Fibroblast of lung (primary cell): ENCODE measurements around the gene KLHL25. TPM values are rescaled to one million over a fixed set of nuclear protein-coding genes. Genes with fewer than 3 reads are reported as not detected.
A peak's percentile ranks its signal among the peaks of the same experiment; 100 is the strongest.

Source experiments
- DNase-seq, 2 donors: peaks; one replicate each; pipeline versions ENCODE4 v3.0.0 to v3.0.0-alpha.2; 2010; ENCODE audit warnings: low read depth in 2 of 2
- H2AFZ ChIP-seq: 2 replicates; pipeline ENCODE4 v1.5.1; 2012; ENCODE audit warnings: low read length, control low read depth, inconsistent platforms
- H3K27ac ChIP-seq: 2 replicates; pipeline ENCODE4 v1.5.1; 2011; ENCODE audit warnings: low read length, control low read depth; ENCODE audit not compliant: insufficient read depth
- H3K27me3 ChIP-seq: 2 replicates; pipeline ENCODE4 v1.5.1; 2011; ENCODE audit warnings: mild to moderate bottlenecking, low read length; ENCODE audit not compliant: control insufficient read depth, insufficient read depth
- H3K36me3 ChIP-seq: 2 replicates; pipeline ENCODE4 v1.5.1; 2011; ENCODE audit warnings: low read length; ENCODE audit not compliant: control insufficient read depth, insufficient read depth
- H3K4me1 ChIP-seq: 2 replicates; pipeline ENCODE4 v1.5.1; 2011; ENCODE audit warnings: low read length; ENCODE audit not compliant: control insufficient read depth, insufficient read depth; ENCODE audit errors: extremely low read depth
- H3K4me2 ChIP-seq: 2 replicates; pipeline ENCODE4 v1.5.1; 2011; ENCODE audit warnings: low read length, control low read depth; ENCODE audit not compliant: insufficient read depth; ENCODE audit errors: extremely low read depth
- H3K4me3 ChIP-seq, 4 experiments: fragments of 200-600 bp in 1 of 4; sonication (generic) in 1 of 4; replicated peaks in 1 of 4; 2 replicates each; pipeline ENCODE4 v1.5.1; 2011 to 2016; ENCODE audit warnings: low read length in 4 of 4, low read depth in 3 of 4, mild to moderate bottlenecking in 3 of 4, control low read depth in 2 of 4, inconsistent platforms in 1 of 4, mixed read lengths in 1 of 4; ENCODE audit not compliant: insufficient read depth in 1 of 4; ENCODE audit errors: control extremely low read depth in 1 of 4
- H3K79me2 ChIP-seq: 2 replicates; pipeline ENCODE4 v1.5.1; 2012; ENCODE audit warnings: mild to moderate bottlenecking, low read length, inconsistent platforms; ENCODE audit not compliant: control insufficient read depth, insufficient read depth
- H3K9ac ChIP-seq: 2 replicates; pipeline ENCODE4 v1.5.1; 2011; ENCODE audit warnings: mild to moderate bottlenecking, low read length, control low read depth; ENCODE audit not compliant: insufficient read depth
- H3K9me3 ChIP-seq: 2 replicates; pipeline ENCODE4 v1.5.1; 2012; ENCODE audit warnings: low read depth, low read length; ENCODE audit not compliant: control insufficient read depth, insufficient read depth
- H4K20me1 ChIP-seq: 2 replicates; pipeline ENCODE4 v1.5.1; 2011; ENCODE audit warnings: low read length; ENCODE audit not compliant: control insufficient read depth, insufficient read depth; ENCODE audit errors: extremely low read depth
- CTCF ChIP-seq, 2 donors: IDR thresholded peaks in 1 of 2; conservative IDR thresholded peaks in 1 of 2; 1 replicate in 1 of 2; 2 replicates in 1 of 2; pipeline ENCODE4 v1.5.1; 2011 to 2012; ENCODE audit warnings: low read length in 2 of 2, control low read depth in 1 of 2, inconsistent platforms in 1 of 2, low read depth in 1 of 2, mild to moderate bottlenecking in 1 of 2
- EZH2 ChIP-seq: IDR thresholded peaks from 2 replicates; pipeline ENCODE4 v1.5.1; 2012; ENCODE audit warnings: low read length, control low read depth, mild to moderate bottlenecking; ENCODE audit errors: missing control alignments
- polyA plus RNA-seq, 2 donors: library from polyadenylated mRNA; depleted of rRNA in 1 of 2; stranded (reverse) in 1 of 2; unstranded in 1 of 2; fragments of >200 nt; gene quantifications; 2 replicates each; pipeline ENCODE4 v1.2.1, GENCODE V29; 2011 to 2012; ENCODE audit warnings: missing spikeins in 1 of 2
- total RNA-seq: library from RNA; depleted of rRNA; stranded (reverse); fragments of >200 nt; gene quantifications from 2 replicates; pipeline ENCODE4 v1.2.1, GENCODE V29; 2014

KLHL25 gene
- total and polyA plus RNA-seq, 2 donors (not counting 1 experiment from before 2014, with no cell fraction given) = 1.4 to 5.4 TPM

GRCh38 chr15:85755471-85755870 lies 39.3 kb downstream of the KLHL25 start:
- Histone ChIP-seq H2AFZ (no peak overlapping the region), H3K27ac (no peak overlapping the region), H3K4me2 (no peak overlapping the region), H3K27me3 (no peaks in the 10 kb centered on the region), H3K36me3 (no peaks in the 10 kb centered on the region), H3K9ac (no peak overlapping the region), H3K79me2 (no peaks in the 10 kb centered on the region), H4K20me1 (no peaks in the 10 kb centered on the region), H3K4me3 (no peak overlapping the region), H3K9me3 (no peaks in the 10 kb centered on the region), H3K4me1 (peaks cover 4% of the 10 kb centered on the region)
- TF ChIP-seq CTCF (conservative IDR thresholded peaks at IDR 0.05 in 1 of 2, IDR thresholded peaks at IDR 0.05 in 1 of 2; ENCODE audit: low read depth in 1 of 2, low read length in 2 of 2) = no peak
- TF ChIP-seq EZH2 = no peak
- DNase-seq = no peak

- no peaks in the 10 kb centered on the region for H4K20me1 ChIP-seq
- no peaks in the 10 kb centered on the region for H3K9me3 ChIP-seq
- H3K36me3 ChIP-seq = no peaks in the 10 kb centered on the region
- no peaks in the 10 kb centered on the region for H3K79me2 ChIP-seq
- no peaks in the 10 kb centered on the region for H3K27me3 ChIP-seq
- peak in 1 of 2 donors; percentile 36 for DNase-seq
- no peak overlapping the region for H3K4me2 ChIP-seq
- no peak overlapping the region for H2AFZ ChIP-seq
- H3K4me3 ChIP-seq = no peak overlapping the region
- TF ChIP-seq EZH2 (no peak), CTCF (conservative IDR thresholded peaks at IDR 0.05 in 1 of 2, IDR thresholded peaks at IDR 0.05 in 1 of 2; ENCODE audit: low read depth in 1 of 2, low read length in 2 of 2) (no peak)
- H3K4me1 ChIP-seq = peaks cover 7% of the 10 kb centered on the region
- H3K9ac ChIP-seq = no peak overlapping the region
- no peak overlapping the region for H3K27ac ChIP-seq
Observed at GRCh38 chr15:85754989-85755388, 39.7 kb downstream of the KLHL25 start.

GRCh38 chr15:85753791-85754452 lies 40.8 kb downstream of the KLHL25 start:
- H3K36me3 ChIP-seq = no peaks in the 10 kb centered on the region
- TF ChIP-seq EZH2 (no peak), CTCF (conservative IDR thresholded peaks at IDR 0.05 in 1 of 2, IDR thresholded peaks at IDR 0.05 in 1 of 2; ENCODE audit: low read depth in 1 of 2, low read length in 2 of 2) (no peak)
- H3K79me2 ChIP-seq = no peaks in the 10 kb centered on the region
- no peak overlapping the region for H3K4me3 ChIP-seq
- no peaks in the 10 kb centered on the region for H3K9me3 ChIP-seq
- H2AFZ ChIP-seq = no peak overlapping the region
- H3K27me3 ChIP-seq = no peaks in the 10 kb centered on the region
- H4K20me1 ChIP-seq = no peaks in the 10 kb centered on the region
- DNase-seq = no peak
- H3K4me2 ChIP-seq = no peak overlapping the region
- H3K27ac ChIP-seq = no peak overlapping the region
- peaks cover 7% of the 10 kb centered on the region for H3K4me1 ChIP-seq
- H3K9ac ChIP-seq = no peak overlapping the region
